H9 (cell line): ENCODE measurements around the gene CLINT1. TPM values are rescaled to one million over a fixed set of nuclear protein-coding genes. Genes with fewer than 3 reads are reported as not detected.

Experiments used
- DNase-seq: peaks from one replicate; pipeline ENCODE4 v3.0.0-alpha.2; 2017
- H2AFZ ChIP-seq: one replicate; pipeline ENCODE4 v1.6.1; 2013; ENCODE audit warnings: mild to moderate bottlenecking, low read length, control low read depth, moderate library complexity
- H2AK5ac ChIP-seq: 2 replicates; pipeline ENCODE4 v1.6.1; 2013; ENCODE audit warnings: low read length, control low read depth, mixed read lengths; ENCODE audit not compliant: insufficient read length
- H2BK120ac ChIP-seq: one replicate; pipeline ENCODE4 v1.6.1; 2013; ENCODE audit warnings: low read depth, mild to moderate bottlenecking, low read length, control low read depth, inconsistent platforms; ENCODE audit not compliant: poor library complexity, severe bottlenecking
- H2BK12ac ChIP-seq: 2 replicates; pipeline ENCODE4 v1.6.1; 2013; ENCODE audit warnings: low read length, control low read depth, mixed read lengths, low read depth; ENCODE audit not compliant: insufficient read length
- H2BK15ac ChIP-seq: 2 replicates; pipeline ENCODE4 v1.6.1; 2013; ENCODE audit warnings: low read depth, low read length, control low read depth
- H2BK20ac ChIP-seq: one replicate; pipeline ENCODE4 v1.6.1; 2013; ENCODE audit warnings: low read depth, mild to moderate bottlenecking, low read length, control low read depth, inconsistent platforms; ENCODE audit not compliant: poor library complexity, severe bottlenecking
- H2BK5ac ChIP-seq: 2 replicates; pipeline ENCODE4 v1.6.1; 2013; ENCODE audit warnings: low read length, control low read depth, mixed read lengths; ENCODE audit not compliant: insufficient read length
- H3K14ac ChIP-seq: 2 replicates; pipeline ENCODE4 v1.6.1; 2013; ENCODE audit warnings: low read length, control low read depth; ENCODE audit not compliant: insufficient read depth
- H3K18ac ChIP-seq: 2 replicates; pipeline ENCODE4 v1.6.1; 2013; ENCODE audit warnings: low read depth, mild to moderate bottlenecking, mixed read lengths, low read length, control low read depth; ENCODE audit not compliant: insufficient read length
- H3K23ac ChIP-seq: 2 replicates; pipeline ENCODE4 v1.6.1; 2013; ENCODE audit warnings: low read length, control low read depth, mixed read lengths, low read depth; ENCODE audit not compliant: insufficient read length
- H3K23me2 ChIP-seq: 2 replicates; pipeline ENCODE4 v1.6.1; 2013; ENCODE audit warnings: low read depth, mild to moderate bottlenecking, mixed read lengths, low read length, control low read depth; ENCODE audit not compliant: insufficient read length, poor library complexity, severe bottlenecking
- H3K27ac ChIP-seq: 2 replicates; pipeline ENCODE4 v1.5.1; 2013; ENCODE audit warnings: low read length, control low read depth, mixed read lengths, low read depth; ENCODE audit not compliant: insufficient read length
- H3K27me3 ChIP-seq: 2 replicates; pipeline ENCODE4 v1.6.1; 2013; ENCODE audit warnings: low read length, control low read depth, inconsistent platforms; ENCODE audit not compliant: insufficient read depth
- H3K4ac ChIP-seq: 2 replicates; pipeline ENCODE4 v1.6.1; 2013; ENCODE audit warnings: low read depth, mild to moderate bottlenecking, control low read depth, inconsistent platforms, low read length, moderate library complexity
- H3K4me1 ChIP-seq: 2 replicates; pipeline ENCODE4 v1.6.1; 2013; ENCODE audit warnings: low read length, control low read depth, inconsistent platforms; ENCODE audit not compliant: insufficient read depth
- H3K4me2 ChIP-seq: 2 replicates; pipeline ENCODE4 v1.6.1; 2013; ENCODE audit warnings: low read length, control low read depth, mixed read lengths; ENCODE audit not compliant: insufficient read length, insufficient read depth
- H3K56ac ChIP-seq: 2 replicates; pipeline ENCODE4 v1.6.1; 2013; ENCODE audit warnings: low read depth, mild to moderate bottlenecking, mixed read lengths, low read length, control low read depth; ENCODE audit not compliant: insufficient read length
- H3K79me1 ChIP-seq: 2 replicates; pipeline ENCODE4 v1.6.1; 2013; ENCODE audit warnings: low read depth, mild to moderate bottlenecking, moderate library complexity, low read length, control low read depth, inconsistent platforms; ENCODE audit not compliant: insufficient read depth, poor library complexity, severe bottlenecking
- H3K79me2 ChIP-seq: 2 replicates; pipeline ENCODE4 v1.6.1; 2013; ENCODE audit warnings: low read length, control low read depth, inconsistent platforms; ENCODE audit not compliant: insufficient read depth
- H3K9ac ChIP-seq: 2 replicates; pipeline ENCODE4 v1.6.1; 2013; ENCODE audit warnings: low read length, control low read depth, mixed read lengths; ENCODE audit not compliant: insufficient read length; ENCODE audit errors: extremely low read depth
- H3K9me3 ChIP-seq: one replicate; pipeline ENCODE4 v1.6.1; 2013; ENCODE audit warnings: low read depth, low read length, inconsistent platforms; ENCODE audit not compliant: control insufficient read depth
- H3T11ph ChIP-seq: one replicate; pipeline ENCODE4 v1.6.1; 2013; ENCODE audit warnings: mild to moderate bottlenecking, low read length, control low read depth, inconsistent platforms
- H4K20me1 ChIP-seq: one replicate; pipeline ENCODE4 v1.6.1; 2013; ENCODE audit not compliant: control insufficient read depth, insufficient read length, insufficient read depth
- H4K5ac ChIP-seq: 2 replicates; pipeline ENCODE4 v1.6.1; 2013; ENCODE audit warnings: low read depth, mild to moderate bottlenecking, mixed read lengths, low read length, control low read depth; ENCODE audit not compliant: insufficient read length
- H4K8ac ChIP-seq: replicated peaks from 2 replicates; pipeline ENCODE4 v1.6.1; 2013; ENCODE audit warnings: low read length, control low read depth, mixed read lengths, low read depth; ENCODE audit not compliant: insufficient read length
- H4K91ac ChIP-seq: 2 replicates; pipeline ENCODE4 v1.6.1; 2013; ENCODE audit warnings: low read depth, mild to moderate bottlenecking, moderate library complexity, mixed read lengths, low read length, control low read depth; ENCODE audit not compliant: insufficient read length
- H3K27ac Mint-ChIP-seq, 3 experiments: 2 replicates in 2 of 3; 3 replicates in 1 of 3; pipeline ENCODE4 v1.8.0; 2020 to 2021; ENCODE audit warnings: mixed read lengths in 3 of 3, mild to moderate bottlenecking in 1 of 3, moderate library complexity in 1 of 3
- H3K27me3 Mint-ChIP-seq: 2 replicates; pipeline ENCODE4 v1.8.0; 2021; ENCODE audit warnings: low read depth, mild to moderate bottlenecking, moderate library complexity, mixed read lengths
- H3K36me3 Mint-ChIP-seq, 3 experiments: 2 replicates in 2 of 3; 3 replicates in 1 of 3; pipeline ENCODE4 v1.8.0; 2020 to 2021; ENCODE audit warnings: low read depth in 3 of 3, mixed read lengths in 3 of 3; ENCODE audit not compliant: insufficient read depth in 1 of 3
- H3K4me1 Mint-ChIP-seq, 2 experiments: 2 replicates each; pipeline ENCODE4 v1.8.0; 2020; ENCODE audit warnings: mixed read lengths in 2 of 2
- H3K4me3 Mint-ChIP-seq, 2 experiments: 2 replicates in 1 of 2; 3 replicates in 1 of 2; pipeline ENCODE4 v1.8.0; 2020 to 2021; ENCODE audit warnings: mild to moderate bottlenecking in 2 of 2, mixed read lengths in 2 of 2, moderate library complexity in 1 of 2
- H3K9me3 Mint-ChIP-seq, 2 experiments: 2 replicates in 1 of 2; 3 replicates in 1 of 2; pipeline ENCODE4 v1.8.0; 2020; ENCODE audit warnings: mild to moderate bottlenecking in 2 of 2, mixed read lengths in 2 of 2, moderate library complexity in 1 of 2
- CTCF ChIP-seq: fragments of 200-600 bp; sonication (generic); conservative IDR thresholded peaks from 3 replicates; pipeline ENCODE4 v1.8.0; 2021; ENCODE audit warnings: antibody characterized with exemption, mild to moderate bottlenecking
- WGBS: extraction: QIAGEN DNeasy Blood & Tissue Kit; methylation state at CpG from one replicate; pipeline ENCODE4 v1.1.7; 2013; ENCODE audit warnings: missing lambda C conversion rate, low lambda C conversion rate, mixed read lengths; ENCODE audit not compliant: insufficient read length; ENCODE audit errors: extremely low coverage; 5-methylcytosine and 5-hydroxymethylcytosine counted together
- total RNA-seq: library from RNA; stranded (reverse); gene quantifications from 2 replicates; pipeline ENCODE4 v1.2.1, GENCODE V29; 2021

The CLINT1 gene
- total RNA-seq, 1 experiment from 2014 or later, result 79.1 TPM

- H3K4me3 Mint-ChIP-seq, result no peak overlapping the region
- Histone ChIP-seq H2BK5ac (no peak overlapping the region), H2BK120ac (no peak overlapping the region), H4K20me1 (no peaks in the 10 kb centered on the region), H3K9ac (no peak overlapping the region), H3K9me3 (no peaks in the 10 kb centered on the region), H2BK12ac (no peak overlapping the region), H4K8ac (no peak overlapping the region), H2BK20ac (no peak overlapping the region), H4K91ac (no peak overlapping the region), H4K5ac (no peak overlapping the region), H3K79me1 (no peaks in the 10 kb centered on the region), H3K56ac (no peak overlapping the region), H3K18ac (no peak overlapping the region), H3K27me3 (peaks cover 5% of the 10 kb centered on the region), H3K14ac (no peak overlapping the region), H3T11ph (no peak overlapping the region), H3K27ac (no peak overlapping the region), H2AFZ (no peak overlapping the region), H3K4me1 (no peaks in the 10 kb centered on the region), H2BK15ac (no peak overlapping the region), H3K23ac (no peak overlapping the region), H3K23me2 (peaks cover 2% of the 10 kb centered on the region), H3K4ac (no peak overlapping the region), H3K4me2 (no peak overlapping the region), H3K79me2 (no peaks in the 10 kb centered on the region), H2AK5ac (no peak overlapping the region)
- H3K4me1 Mint-ChIP-seq, result peaks cover 5 to 8% of the 10 kb centered on the region in 2 experiments
- DNase-seq, result no peak
- no peaks in the 10 kb centered on the region for H3K9me3 Mint-ChIP-seq
- H3K27ac Mint-ChIP-seq, result no peak overlapping the region
- H3K27me3 Mint-ChIP-seq, result peaks cover 12% of the 10 kb centered on the region
- TF ChIP-seq CTCF, result no peak
- no CpG with 5 or more reads among the region's 11 CpGs for WGBS
- H3K36me3 Mint-ChIP-seq, result peaks cover 0 to 5% (median 3%) of the 10 kb centered on the region in 3 experiments; a peak in 2 of 7 replicates
Observed at GRCh38 chr5:157749462-157749799, 109.5 kb downstream of the CLINT1 start.
